Muscle layer of colon (tissue), 2 donors: ENCODE data around the gene NMBR.
A peak's percentile ranks its signal among the peaks of the same experiment; 100 is the strongest.
"Not testable (repeated sequence)": the region's sequence is repeated elsewhere in the genome, so short reads cannot be mapped to it uniquely, and the experiment has no call there.

Experiments used
- H3K27ac ChIP-seq: one replicate; pipeline ENCODE4 v1.7.0; 2013; ENCODE audit warnings: low read depth, mild to moderate bottlenecking, low read length, moderate library complexity
- H3K27me3 ChIP-seq, 2 donors: one replicate each; pipeline ENCODE4 v1.7.0; 2013; ENCODE audit warnings: low read length in 2 of 2, mild to moderate bottlenecking in 2 of 2; ENCODE audit not compliant: insufficient read depth in 2 of 2, control insufficient read depth in 1 of 2
- H3K36me3 ChIP-seq: one replicate; pipeline ENCODE4 v1.7.0; 2013; ENCODE audit warnings: mild to moderate bottlenecking, low read length; ENCODE audit not compliant: insufficient read depth
- H3K4me1 ChIP-seq: one replicate; pipeline ENCODE4 v1.7.0; 2013; ENCODE audit warnings: mild to moderate bottlenecking, low read length; ENCODE audit not compliant: insufficient read depth
- H3K4me3 ChIP-seq, 2 donors: one replicate each; pipeline ENCODE4 v1.7.0; 2013; ENCODE audit warnings: low read length in 2 of 2, low read depth in 1 of 2, mild to moderate bottlenecking in 1 of 2, moderate library complexity in 1 of 2
- H3K9ac ChIP-seq: one replicate; pipeline ENCODE4 v1.7.0; 2013; ENCODE audit warnings: low read length
- H3K9me3 ChIP-seq: one replicate; pipeline ENCODE4 v1.7.0; 2013; ENCODE audit warnings: mild to moderate bottlenecking, low read length
- donor health status: abdominal sarcoma.
- donor health status: Adenocarcinoma of cecum.

Gene NMBR

DNA sequence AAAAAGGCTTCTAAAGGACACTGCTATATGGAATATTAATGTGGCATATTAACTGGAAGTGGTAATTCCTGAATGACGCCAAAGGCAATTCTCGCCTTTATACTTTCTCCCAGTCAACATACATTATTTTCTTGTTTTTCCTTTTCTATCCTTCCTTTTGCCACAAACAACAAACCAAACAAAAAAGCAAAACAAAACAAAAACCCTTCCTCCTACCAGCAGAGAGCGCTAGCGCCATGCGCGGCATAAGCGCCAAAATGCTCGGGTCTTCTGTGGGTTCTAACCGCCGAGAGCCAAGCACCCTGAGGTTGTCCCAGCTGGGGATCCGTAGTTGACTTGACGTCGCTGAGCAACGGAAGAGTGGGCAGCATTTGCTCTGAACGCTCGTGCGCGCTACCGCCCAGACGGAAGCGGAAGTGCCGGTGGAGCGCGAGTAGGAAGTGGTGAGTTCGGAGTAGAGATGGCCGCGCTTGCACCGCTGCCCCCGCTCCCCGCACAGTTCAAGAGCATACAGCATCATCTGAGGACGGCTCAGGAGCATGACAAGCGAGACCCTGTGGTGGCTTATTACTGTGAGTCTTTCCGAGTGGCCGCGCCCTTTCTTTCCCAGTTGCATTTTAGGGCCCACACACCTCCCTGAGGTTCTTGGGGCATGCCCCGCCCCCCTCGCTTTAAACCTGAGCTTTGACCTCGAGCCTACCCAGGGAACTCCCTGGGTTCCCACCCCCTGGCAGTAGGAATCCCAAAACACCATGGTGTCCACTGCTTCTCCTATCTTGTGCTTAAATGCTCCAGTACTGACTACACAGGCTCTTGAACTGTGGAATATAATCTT lies at the start of gene NMBR, which contains the start of gene VTA1:
Gene NMBR, minus strand, starts transcription at position 295 of the 835 bp plus-strand sequence. CDS start 58,464 bp downstream, outside the sequence.
Gene VTA1, plus strand, starts transcription at position 436 of the 835 bp plus-strand sequence. Its CDS starts 25 bp downstream, at position 461.
- H3K4me1 ChIP-seq: peaks cover 13% of the 10 kb centered on the region
- peak within 1 kb of the TSS; percentile 75 for H3K9ac ChIP-seq
- H3K27me3 ChIP-seq: no peaks in the 10 kb centered on the region
- no peaks in the 10 kb centered on the region for H3K9me3 ChIP-seq
- peak within 1 kb of the TSS; percentile 69 for H3K27ac ChIP-seq
- H3K4me3 ChIP-seq: peak within 1 kb of the TSS; percentile 73 to 78
- H3K36me3 ChIP-seq: no peaks in the 10 kb centered on the region

- H3K4me3 ChIP-seq: no peak overlapping the region
- H3K9me3 ChIP-seq: no peaks in the 10 kb centered on the region
- no peaks in the 10 kb centered on the region for H3K4me1 ChIP-seq
- no peaks in the 10 kb centered on the region for H3K36me3 ChIP-seq
- H3K27ac ChIP-seq: no peak overlapping the region
- no peak overlapping the region for H3K9ac ChIP-seq
- H3K27me3 ChIP-seq: no peaks in the 10 kb centered on the region
These were observed 49.1 kb upstream of the NMBR start for GRCh38 chr6:142195862-142196541.

GRCh38 chr6:142193621-142194020 lies 46.7 kb upstream of the NMBR start:
- Histone ChIP-seq H3K4me1 (no peaks in the 10 kb centered on the region), H3K27me3 (no peaks in the 10 kb centered on the region), H3K9ac (no peak overlapping the region), H3K36me3 (no peaks in the 10 kb centered on the region), H3K9me3 (no peaks in the 10 kb centered on the region), H3K27ac (no peak overlapping the region), H3K4me3 (no peak overlapping the region)

GRCh38 chr6:142192343-142192742 lies 45.4 kb upstream of the NMBR start:
- H3K4me3 ChIP-seq: no peak overlapping the region
- no peaks in the 10 kb centered on the region for H3K36me3 ChIP-seq
- no peaks in the 10 kb centered on the region for H3K4me1 ChIP-seq
- H3K9ac ChIP-seq: no peak overlapping the region
- no peak overlapping the region for H3K27ac ChIP-seq
- no peaks in the 10 kb centered on the region for H3K27me3 ChIP-seq
- H3K9me3 ChIP-seq: no peaks in the 10 kb centered on the region

GRCh38 chr6:142189057-142189456 lies 42.1 kb upstream of the NMBR start:
- H3K27ac ChIP-seq: no peak overlapping the region
- no peaks in the 10 kb centered on the region for H3K36me3 ChIP-seq
- H3K9me3 ChIP-seq: no peaks in the 10 kb centered on the region
- no peaks in the 10 kb centered on the region for H3K4me1 ChIP-seq
- H3K27me3 ChIP-seq: no peaks in the 10 kb centered on the region
- no peak overlapping the region for H3K4me3 ChIP-seq
- H3K9ac ChIP-seq: no peak overlapping the region

- not testable (repeated sequence) for H3K9ac ChIP-seq, H3K9me3 ChIP-seq, H3K27ac ChIP-seq, H3K27me3 ChIP-seq, H3K36me3 ChIP-seq, H3K4me3 ChIP-seq, H3K4me1 ChIP-seq
These were observed 41.4 kb upstream of the NMBR start for GRCh38 chr6:142188341-142188740.

- H3K4me3 ChIP-seq: no peak overlapping the region
- no peaks in the 10 kb centered on the region for H3K27me3 ChIP-seq
These were observed 40.3 kb upstream of the NMBR start for GRCh38 chr6:142187209-142187608.

DNA sequence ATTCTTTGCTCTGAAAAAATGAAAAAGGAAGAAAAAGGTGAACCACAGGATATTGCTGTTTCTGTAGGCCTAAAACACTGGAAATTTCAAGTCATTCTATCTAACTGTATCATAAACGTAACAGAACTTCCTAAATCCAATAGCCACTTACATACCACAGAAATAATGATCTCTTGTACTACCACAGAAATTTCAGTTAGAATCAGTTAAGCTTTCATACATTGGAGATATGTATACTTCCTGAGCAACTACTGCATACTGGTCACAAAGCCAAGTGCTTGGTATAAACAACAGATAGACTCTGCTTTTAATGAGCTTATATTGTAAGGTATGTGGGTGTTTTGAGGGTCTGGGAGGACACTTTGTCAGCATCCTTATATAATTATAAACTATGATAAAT lies 38.7 kb upstream of the NMBR start:
- no peaks in the 10 kb centered on the region for H3K36me3 ChIP-seq
- no peak overlapping the region for H3K9ac ChIP-seq
- no peak overlapping the region for H3K4me3 ChIP-seq
- no peaks in the 10 kb centered on the region for H3K4me1 ChIP-seq
- no peaks in the 10 kb centered on the region for H3K27me3 ChIP-seq
- H3K27ac ChIP-seq: no peak overlapping the region
- no peaks in the 10 kb centered on the region for H3K9me3 ChIP-seq

More at GRCh38 chr6:142187209-142187608, 40.3 kb upstream of the NMBR start:
- no peaks in the 10 kb centered on the region for H3K4me1 ChIP-seq
- H3K36me3 ChIP-seq: no peaks in the 10 kb centered on the region
- no peak overlapping the region for H3K9ac ChIP-seq
- no peak overlapping the region for H3K27ac ChIP-seq
- no peaks in the 10 kb centered on the region for H3K9me3 ChIP-seq

GRCh38 chr6:142184307-142184706 lies 37.4 kb upstream of the NMBR start:
- H3K27ac ChIP-seq: no peak overlapping the region
- H3K4me3 ChIP-seq: no peak overlapping the region
- H3K9ac ChIP-seq: no peak overlapping the region
- no peaks in the 10 kb centered on the region for H3K9me3 ChIP-seq
- H3K4me1 ChIP-seq: no peaks in the 10 kb centered on the region
- H3K27me3 ChIP-seq: no peaks in the 10 kb centered on the region
- H3K36me3 ChIP-seq: no peaks in the 10 kb centered on the region

DNA sequence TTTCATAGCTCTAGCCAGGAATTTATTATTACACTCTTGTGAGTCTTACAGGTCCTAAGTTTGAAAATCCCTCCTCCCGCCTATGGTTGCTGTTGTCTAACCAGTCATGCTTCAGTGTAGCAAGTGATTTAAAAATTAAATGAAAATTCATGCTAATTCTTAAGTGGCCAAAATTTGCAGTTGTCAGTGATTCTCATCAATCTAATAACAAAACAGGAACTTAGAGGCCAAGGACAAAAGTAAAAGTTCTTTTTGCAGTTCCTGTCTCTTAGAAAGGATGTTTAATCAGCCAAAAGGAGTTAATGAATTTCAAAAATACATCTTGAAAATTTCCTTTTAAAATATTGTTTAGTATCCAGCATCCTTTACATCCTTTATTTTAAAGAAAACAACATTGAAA lies 36.4 kb upstream of the NMBR start:
- H3K27ac ChIP-seq: no peak overlapping the region
- no peak overlapping the region for H3K4me3 ChIP-seq
- H3K9me3 ChIP-seq: no peaks in the 10 kb centered on the region
- H3K4me1 ChIP-seq: no peaks in the 10 kb centered on the region
- no peak overlapping the region for H3K9ac ChIP-seq
- no peaks in the 10 kb centered on the region for H3K27me3 ChIP-seq
- H3K36me3 ChIP-seq: no peaks in the 10 kb centered on the region

DNA sequence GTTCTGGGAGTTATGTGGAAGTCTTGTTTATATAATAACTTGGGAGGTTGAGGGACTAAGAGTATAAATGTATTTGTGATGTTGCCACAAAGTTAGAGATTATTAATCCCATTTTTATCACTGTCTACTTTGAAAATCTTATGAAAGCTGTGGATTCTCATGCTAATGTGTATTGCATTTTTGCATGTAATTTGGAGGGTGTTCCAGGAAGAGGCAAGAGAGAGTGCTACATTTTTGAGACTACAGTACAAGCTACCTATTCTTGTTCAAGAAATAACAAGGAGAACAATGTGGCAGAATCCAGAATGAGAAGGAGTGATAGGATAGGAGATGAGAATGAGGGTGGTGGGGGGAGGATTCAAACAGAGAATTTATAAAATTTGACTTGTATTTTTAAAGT lies 35.1 kb upstream of the NMBR start:
- no peak overlapping the region for H3K27ac ChIP-seq
- no peak overlapping the region for H3K4me3 ChIP-seq
- no peaks in the 10 kb centered on the region for H3K4me1 ChIP-seq
- H3K27me3 ChIP-seq: no peaks in the 10 kb centered on the region
- H3K36me3 ChIP-seq: peaks cover 4% of the 10 kb centered on the region
- H3K9ac ChIP-seq: no peak overlapping the region
- H3K9me3 ChIP-seq: peaks cover 5% of the 10 kb centered on the region
